ENCODE measurements around the gene AHRR. TPM values are rescaled to one million over a fixed set of nuclear protein-coding genes. Genes with fewer than 3 reads are reported as not detected.
"Not testable (repeated sequence)": the region's sequence is repeated elsewhere in the genome, so short reads cannot be mapped to it uniquely, and the experiment has no call there.

The AHRR gene
- total RNA-seq: 23.9 and 32.1 TPM in 2 replicates

DNA sequence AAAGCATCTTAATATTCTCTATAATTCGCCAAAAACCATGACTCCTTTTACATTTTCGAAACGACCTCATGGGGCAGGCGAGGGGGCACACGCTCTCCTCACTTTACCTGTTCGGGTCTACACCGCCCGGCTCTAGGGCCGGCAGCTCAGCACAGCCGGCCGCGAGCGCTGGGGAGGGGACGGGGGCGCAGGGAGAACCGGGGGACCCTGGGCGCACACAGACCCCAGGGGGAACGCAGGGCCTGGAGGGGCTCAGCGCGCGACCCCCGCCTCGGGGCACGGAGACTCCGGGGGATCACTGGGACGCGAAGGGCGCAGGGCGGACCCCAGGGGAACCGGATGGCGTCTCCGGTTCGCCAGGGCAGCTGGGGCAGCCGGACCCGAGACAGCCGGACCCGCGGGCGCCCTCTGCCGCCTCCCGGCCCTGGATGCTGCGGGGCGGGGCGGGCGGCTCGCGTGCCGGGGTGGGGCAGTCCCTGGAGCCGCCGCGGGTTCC lies at the start of gene AHRR:
AHRR (plus strand) TSS at position 485 of the 496 bp plus-strand sequence. CDS start 22,189 bp downstream, outside the sequence.
- DNase-seq (ENCODE audit: extremely low read depth, low read depth, low spot score): no peak

DNA sequence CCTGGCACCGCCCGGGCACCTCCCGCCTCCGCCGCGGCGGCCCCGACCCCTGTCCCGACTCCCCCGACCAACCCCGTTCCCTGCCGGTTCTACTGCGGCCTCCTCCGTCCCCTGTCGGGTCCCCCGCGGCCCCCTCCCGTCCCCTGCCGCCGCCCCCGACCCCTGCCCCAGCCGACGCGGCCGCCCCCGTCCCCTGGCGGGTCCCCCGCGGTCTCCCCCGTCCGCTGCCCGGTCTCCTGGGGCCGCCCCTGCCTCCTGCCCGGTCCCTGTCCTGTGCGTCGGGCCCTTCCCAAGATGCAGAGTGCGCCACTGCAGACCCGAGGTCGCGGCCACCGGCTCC lies 49.7 kb upstream of the AHRR start:
- DNase-seq (ENCODE audit: extremely low read depth, low read depth, low spot score): not testable (repeated sequence)

DNA sequence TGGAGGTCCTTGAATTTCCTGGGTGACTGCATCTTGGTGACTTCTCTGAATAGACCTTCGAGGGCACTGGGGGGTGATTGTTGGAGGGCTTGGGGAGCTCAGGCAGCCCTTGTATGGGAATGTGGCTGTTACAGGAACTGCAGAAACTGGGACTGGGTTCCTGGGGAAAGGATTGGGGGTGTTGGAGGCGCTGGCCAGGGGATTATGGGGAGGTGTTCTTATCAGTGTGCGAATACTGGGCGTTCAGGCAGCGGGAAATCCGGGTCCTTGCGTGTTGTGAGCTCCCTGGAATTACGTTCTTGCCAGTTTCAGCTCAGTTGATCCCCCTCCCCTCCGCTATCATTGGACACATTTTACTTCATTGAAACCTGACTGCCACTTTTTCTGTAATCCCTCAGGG lies 48.4 kb upstream of the AHRR start:
- DNase-seq (ENCODE audit: extremely low read depth, low read depth, low spot score): not testable (repeated sequence)

DNA sequence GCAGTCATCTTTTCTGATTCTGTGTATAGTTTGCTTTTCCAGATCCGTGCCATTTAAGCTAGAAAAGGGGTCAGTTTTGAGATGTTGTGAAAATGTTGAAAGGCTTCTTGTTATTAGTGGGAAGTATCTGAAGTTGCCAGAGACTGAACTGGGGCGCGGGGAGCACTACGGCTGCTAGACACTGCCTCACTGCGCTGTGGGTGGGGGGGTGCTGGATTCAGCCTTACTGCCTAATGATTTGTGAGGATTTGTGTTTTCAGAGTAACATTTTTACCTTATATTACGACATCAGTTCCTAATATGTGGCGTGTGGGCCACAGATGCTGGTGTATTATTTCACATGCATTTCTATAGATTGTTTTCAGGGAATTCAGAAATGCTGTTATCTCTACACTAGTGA lies 48.0 kb upstream of the AHRR start:
- DNase-seq (ENCODE audit: extremely low read depth, low read depth, low spot score): not testable (repeated sequence)

DNA sequence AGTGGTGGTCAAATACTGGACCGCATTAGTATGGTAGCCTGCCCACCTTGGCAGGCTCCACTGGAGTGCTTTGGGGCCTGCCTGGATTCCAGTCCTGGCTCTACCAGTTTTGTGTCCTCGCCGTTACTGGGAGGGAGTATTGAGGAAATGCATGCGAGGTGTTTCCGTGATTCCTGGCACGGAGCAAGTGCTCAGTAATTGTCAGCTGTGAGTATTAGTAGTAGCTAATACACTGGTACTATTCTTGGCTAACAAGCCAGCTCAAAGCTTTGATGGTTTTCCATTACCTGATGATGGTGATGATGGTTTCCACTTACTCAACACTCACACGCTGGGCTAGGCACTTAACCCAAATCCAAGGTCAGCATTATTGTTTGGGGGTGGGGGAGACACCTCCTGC lies 47.2 kb upstream of the AHRR start:
- DNase-seq (ENCODE audit: extremely low read depth, low read depth, low spot score): not testable (repeated sequence)

DNA sequence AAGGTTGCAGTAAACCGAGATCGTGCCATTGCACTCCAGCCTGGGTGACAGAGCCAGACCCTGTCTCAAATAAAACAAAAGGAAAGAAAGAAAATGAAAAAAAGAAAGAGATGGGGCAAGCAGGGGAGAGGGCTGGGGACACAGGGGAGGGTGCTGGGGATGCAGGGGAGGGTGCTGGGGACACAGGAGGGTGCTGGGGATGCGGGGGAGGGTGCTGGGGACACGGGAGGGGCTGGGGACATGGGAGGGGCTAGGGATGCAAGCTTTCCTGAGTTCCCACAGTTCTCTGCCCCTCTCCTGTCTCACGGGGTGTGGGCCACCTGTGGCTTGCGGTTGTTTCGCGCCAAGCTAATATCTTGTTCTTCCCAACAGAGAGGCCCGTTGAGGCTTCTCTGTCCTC lies 42.9 kb upstream of the AHRR start:
- no peak for DNase-seq (ENCODE audit: extremely low read depth, low read depth, low spot score)

DNA sequence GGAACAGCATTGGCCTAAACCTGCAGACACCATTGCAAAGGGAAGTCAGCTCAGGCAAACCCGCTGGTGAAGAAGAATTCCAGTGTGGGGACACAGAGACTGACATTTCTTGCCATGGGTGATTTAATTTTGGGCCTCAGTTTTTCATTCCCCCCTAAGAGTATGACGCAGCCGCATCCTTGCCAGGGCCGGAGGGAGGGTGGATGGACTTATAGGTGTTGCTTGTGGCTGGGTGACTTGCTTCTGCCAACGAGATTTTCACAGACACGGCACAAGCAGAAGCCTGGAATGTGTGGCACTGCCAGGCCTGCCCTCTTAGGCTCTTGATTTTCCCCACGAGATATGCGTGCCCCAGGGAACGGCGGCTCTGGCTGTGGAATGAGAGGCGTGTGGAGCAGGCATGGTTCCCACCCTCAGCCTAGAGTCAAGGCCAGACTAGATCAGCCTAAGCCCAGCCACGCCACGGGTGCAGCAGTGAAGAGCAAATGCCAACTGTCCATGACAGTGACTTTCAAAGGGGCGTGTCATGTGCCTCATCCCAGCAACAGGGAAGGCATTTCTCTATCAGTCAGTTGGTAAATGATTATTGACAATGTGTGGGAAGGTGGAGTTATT lies 42.4 kb upstream of the AHRR start:
- DNase-seq (ENCODE audit: extremely low read depth, low read depth, low spot score): not testable (repeated sequence)

DNA sequence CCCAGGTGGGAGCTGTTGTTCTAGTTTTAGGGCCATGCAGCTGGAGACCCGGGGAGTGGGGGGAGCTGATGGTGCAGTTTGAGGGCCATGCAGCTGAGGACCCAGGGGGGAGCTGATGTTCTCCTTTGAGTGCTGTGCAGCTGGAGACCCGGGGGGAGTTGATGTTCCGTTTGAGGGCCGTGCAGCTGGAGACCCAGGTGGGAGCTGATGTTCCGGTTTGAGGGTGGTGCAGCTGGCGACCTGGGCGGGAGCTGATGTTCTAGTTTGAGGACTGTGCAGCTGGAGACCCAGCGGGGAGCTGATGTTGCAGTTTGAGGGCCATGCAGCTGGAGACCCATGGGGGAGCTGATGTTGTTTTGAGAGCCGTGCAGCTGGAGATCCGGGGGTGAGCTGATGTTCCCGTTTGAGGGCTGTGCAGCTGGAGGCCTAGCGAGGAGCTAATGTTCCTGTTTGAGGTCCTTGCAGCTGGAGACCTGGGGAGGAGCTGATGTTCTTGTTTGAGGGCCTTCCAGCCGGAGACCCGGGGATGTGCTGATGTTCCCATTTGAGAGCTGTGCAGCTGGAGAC lies 35.4 kb upstream of the AHRR start:
- DNase-seq (ENCODE audit: extremely low read depth, low read depth, low spot score): no peak

DNA sequence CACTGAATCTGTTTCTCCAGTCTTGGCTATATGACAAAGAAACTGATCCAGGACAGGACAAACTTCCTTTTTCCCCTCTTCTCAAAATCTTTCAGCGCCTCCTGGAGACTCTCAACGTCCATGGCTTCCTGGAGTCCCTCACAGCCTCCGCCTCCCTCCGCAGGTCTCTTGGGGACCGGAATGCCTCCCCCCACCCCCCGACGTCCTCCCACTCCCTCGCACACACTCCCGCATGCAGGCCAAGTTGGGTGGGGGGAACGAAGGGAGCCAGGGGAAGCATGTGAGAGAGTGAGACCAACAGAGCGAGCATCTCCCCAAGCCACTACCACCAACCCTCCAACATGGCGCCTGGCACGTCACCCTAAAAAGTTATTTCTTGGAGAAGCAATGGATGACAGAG lies 31.3 kb upstream of the AHRR start:
- not testable (repeated sequence) for DNase-seq (ENCODE audit: extremely low read depth, low read depth, low spot score)

DNA sequence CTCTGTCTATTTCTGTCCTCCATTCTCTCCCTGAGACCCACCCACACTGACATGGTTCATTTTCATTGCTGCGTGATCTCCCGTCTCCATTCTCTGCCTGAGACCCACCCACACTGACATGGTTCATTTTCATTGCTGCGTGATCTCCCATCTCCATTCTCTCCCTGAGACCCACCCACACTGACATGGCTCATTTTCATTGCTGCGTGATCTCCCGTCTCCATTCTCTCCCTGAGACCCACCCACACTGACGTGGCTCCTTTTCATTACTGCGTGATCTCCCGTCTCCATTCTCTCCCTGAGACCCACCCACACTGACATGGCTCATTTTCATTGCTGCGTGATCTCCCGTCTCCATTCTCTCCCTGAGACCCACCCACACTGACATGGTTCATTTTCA lies 30.2 kb upstream of the AHRR start:
- not testable (repeated sequence) for DNase-seq (ENCODE audit: extremely low read depth, low read depth, low spot score)

DNA sequence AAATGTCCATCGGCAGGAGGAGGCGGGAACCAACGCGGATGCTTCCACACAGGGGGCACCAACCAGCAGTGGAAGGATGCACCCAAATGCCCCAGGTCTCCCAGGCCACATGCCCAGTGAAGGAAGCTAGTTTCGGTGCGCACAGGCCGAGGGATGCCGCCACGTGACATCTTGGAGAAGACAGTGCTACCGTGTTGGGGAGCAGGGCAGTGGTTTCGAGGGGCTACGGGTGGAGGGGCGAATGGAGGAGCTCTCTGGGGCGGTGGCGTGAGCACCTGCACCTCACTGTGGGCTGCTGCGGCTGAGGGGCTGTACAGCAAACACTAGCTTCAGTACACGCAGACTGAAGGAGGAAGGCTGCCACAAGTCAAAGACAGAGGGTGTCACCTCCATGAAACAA lies 26.7 kb upstream of the AHRR start:
- DNase-seq (ENCODE audit: extremely low read depth, low read depth, low spot score): not testable (repeated sequence)

DNA sequence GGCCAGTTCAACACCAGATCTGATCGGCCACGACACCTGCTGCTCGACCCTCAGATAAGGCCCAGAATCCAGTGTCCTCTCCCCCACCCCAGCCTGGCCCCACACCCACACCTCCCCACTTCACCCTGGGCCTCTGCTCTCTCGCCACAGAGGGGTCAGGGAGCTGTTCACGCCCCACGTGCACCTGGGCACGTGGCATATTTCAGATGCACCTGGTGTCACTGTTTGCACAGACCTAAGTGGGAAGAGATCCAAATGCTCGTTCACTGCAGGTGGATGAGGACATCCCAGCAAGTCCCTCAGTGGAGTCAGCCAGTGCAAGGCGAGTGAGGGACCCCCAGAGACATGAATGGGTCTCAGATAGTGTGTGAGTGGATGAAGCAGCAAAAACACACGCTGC lies 25.3 kb upstream of the AHRR start:
- DNase-seq (ENCODE audit: extremely low read depth, low read depth, low spot score): not testable (repeated sequence)

DNA sequence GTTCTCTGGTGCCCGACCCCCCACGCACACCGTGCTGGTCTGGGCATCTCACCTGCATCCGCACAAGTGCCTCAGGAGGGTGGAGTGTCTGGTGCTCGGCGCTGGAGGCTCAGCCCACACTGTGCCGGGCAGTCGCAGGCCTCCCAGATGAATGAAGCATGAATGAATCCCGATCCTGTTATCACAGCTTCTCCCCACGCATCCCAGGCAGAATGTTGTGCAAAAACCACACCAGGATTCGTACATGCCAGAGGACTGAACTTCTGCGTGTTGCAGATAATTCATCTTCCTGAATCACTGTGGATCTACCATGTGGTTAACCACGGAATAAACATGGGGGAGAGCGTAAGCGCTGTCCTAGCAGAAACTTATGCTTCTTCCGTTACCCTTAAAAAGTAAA lies 24.6 kb upstream of the AHRR start:
- DNase-seq (ENCODE audit: extremely low read depth, low read depth, low spot score): not testable (repeated sequence)

DNA sequence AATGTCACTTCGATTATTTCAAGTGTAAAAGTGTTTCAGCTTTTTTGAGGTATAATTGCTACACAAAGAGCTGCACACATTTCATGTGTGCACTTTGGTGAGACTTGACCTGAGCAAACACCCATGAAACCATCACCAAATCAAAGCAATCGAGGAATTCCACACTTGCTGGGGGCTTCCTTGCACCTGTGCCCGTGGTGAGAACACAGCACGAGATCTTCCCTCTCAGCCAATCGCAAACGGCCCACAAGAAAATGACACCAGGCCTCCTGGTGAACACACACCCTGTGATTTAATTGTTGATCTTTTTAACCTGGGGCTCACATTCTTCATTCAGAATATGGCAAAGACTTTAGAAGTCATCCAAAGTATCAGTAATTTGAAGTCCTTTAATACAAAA lies 24.1 kb upstream of the AHRR start:
- DNase-seq (ENCODE audit: extremely low read depth, low read depth, low spot score): not testable (repeated sequence)

DNA sequence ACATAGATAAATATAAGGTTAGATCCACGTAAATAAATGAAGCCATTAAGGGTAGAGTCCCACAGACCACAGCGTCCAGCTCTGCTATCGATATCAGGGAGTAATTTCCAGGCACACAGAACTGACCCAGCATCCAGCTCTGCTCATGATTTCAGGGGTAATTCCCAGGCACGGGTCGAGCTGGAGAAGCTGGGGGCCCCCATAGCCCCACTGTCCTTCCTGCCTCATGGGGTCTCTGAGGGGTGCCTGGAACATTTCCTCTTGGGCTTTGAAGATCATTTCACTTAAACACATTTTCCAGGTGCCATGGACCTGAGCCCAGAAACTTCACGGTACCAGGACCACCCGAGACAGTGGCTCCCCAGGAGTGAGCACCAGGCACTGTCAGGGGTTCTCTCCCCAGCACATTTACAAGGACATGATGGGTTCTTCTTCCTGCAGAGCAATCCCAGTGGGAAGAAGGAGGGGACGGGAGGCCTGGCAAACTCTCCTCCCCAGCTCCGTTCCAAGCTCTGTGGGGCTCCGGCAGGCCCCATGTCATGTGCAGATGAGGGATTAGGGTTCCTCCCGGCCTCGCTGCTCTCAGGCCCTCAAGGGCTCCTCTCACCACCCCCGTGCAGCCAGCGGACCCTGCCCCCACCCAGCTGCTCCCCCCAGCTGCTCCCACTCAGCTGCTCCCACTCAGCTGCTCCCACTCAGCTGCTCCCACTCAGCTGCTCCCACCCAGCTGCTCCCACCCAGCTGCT lies 23.4 kb upstream of the AHRR start:
- DNase-seq (ENCODE audit: extremely low read depth, low read depth, low spot score): not testable (repeated sequence)

DNA sequence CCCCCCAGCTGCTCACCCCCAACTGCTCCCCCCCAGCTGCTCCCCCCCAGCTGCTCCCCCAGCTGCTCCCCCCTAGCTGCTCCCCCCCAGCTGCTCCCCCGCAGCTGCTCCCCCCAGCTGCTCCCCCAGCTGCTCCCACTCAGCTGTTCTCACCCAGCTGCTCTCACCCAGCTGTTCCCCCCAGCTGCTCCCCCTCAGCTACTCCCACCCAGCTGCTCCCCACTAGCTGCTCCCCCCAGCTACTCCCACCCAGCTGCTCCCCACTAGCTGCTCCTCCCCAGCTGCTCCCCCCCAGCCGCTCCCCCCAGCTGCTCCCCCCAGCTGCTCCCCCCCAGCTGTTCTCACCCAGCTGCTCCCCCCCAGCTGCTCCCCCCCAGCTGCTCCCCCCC lies 22.8 kb upstream of the AHRR start:
- DNase-seq (ENCODE audit: extremely low read depth, low read depth, low spot score): no peak

DNA sequence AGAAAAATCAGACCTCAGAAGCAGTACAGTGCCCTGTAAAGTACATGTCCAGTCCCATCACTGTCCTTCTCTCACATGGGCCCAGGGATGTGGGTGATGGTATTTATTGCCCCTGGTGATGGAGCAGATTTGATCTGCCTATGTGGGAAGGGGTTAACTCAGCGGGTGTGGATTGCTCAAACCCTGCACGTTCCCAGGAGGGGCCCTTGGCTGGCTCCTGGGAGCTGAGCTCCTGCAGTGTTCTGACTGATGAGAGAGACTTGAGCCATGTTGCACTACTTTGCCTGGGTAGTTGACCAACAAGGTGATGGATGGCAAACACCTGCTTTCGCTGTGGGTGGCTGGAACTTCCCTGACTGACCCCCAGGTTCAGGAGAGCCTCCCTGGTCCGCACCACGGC lies 21.6 kb upstream of the AHRR start:
- DNase-seq (ENCODE audit: extremely low read depth, low read depth, low spot score): not testable (repeated sequence)

DNA sequence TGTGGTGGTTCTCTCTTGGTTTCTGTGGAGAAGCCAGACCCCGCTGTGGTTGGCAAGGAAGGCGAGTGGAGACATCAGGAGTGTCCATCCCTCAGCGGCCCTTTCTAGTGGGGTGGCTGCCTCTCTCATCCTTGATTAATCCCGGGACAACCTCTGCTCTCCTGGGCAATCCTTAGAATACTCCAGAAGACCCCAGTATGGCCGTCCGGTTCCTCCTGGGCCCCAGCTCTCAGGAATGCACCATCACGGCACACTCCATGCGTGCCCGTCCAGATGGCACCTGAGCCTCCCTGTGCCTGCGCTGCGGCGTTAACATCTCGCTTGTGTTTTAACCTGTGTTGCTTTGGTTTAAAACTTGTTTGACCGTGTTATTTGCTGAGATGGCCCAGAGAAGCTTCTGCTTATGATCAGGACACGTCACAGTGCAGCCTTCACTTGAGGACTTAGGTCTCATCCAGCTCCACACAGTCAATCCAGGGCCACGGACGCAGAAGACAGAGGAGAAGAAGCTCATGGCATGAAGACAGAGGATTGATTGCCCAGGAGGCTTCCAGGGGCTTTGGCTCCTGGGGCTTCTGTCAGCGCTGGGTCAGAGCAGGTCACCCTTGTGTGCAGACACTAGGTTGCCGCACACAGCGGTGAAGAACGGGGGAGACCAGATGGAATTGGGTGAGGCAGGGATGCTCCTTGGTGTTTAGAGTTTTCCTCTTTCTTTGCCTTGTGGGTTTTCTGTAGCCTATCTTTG lies 20.7 kb upstream of the AHRR start:
- DNase-seq (ENCODE audit: extremely low read depth, low read depth, low spot score): not testable (repeated sequence)

DNA sequence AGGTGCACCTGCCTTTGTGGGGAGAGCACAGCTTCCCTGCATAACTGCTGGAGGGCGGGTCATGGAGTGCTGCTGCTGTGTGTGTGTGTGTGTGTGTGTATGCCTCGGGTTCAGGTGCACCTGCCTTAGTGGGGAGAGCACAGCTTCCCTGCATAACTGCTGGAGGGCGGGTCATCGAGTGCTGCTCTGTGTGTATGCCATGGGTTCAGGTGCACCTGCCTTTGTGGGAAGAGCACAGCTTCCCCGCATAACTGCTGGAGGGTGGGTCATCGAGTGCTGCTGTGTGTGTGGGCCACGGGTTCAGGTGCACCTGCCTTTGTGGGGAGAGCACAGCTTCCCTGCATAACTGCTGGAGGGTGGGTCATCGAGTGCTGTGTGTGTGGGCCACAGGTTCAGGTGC lies 19.1 kb upstream of the AHRR start:
- DNase-seq (ENCODE audit: extremely low read depth, low read depth, low spot score): not testable (repeated sequence)

DNA sequence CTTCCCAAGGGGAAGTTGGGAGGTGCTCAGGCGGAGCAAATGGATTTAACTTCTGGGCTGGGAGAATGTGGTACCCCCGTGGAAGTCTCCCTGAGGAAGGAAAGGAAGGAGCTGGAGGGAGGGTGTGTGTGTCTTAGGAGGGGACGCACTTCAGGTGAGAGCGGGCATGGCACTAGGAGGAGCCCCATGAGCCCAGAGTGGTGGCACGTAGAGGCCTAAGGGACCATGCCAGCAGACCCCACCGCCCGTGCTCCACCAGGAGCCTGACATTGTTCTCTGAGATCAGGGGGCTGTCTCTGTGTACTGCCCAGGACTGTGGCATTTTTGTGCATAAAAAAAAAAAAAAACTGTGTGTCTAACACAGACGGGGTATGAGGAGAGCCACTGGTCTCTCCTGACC lies 18.5 kb upstream of the AHRR start:
- DNase-seq (ENCODE audit: extremely low read depth, low read depth, low spot score): no peak

DNA sequence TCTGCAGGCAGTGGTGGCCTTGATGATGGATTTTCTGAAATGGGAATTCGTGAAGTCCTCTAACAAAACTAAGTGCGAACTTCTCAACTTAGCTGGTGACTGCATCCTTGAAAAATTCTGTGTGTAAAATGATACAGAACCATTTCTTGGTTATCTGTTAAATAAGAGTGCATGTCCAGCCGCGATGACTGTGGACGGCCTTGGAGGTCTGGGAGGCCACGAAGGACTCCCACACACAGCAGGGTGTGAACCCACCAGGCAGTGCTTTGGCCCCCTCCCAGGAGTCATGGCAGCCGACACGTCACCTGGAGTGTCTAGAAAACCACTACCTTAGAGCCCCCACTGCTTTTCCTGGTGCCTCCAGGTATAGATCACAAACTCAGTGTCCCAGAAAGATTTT lies 17.8 kb upstream of the AHRR start:
- not testable (repeated sequence) for DNase-seq (ENCODE audit: extremely low read depth, low read depth, low spot score)
